Posterior cingulate gyrus (tissue), 11 donors: ENCODE data around the gene ERC1.
A peak's percentile ranks its signal among the peaks of the same experiment; 100 is the strongest.

Source experiments
- DNase-seq, 10 donors: peaks; one replicate each; pipeline versions ENCODE4 v3.0.0 to v3.0.0-alpha.2; 2020 to 2021; ENCODE audit warnings: mixed read lengths in 3 of 10
- intact Hi-C: fragments of 100-400 bp; cut with DNase I; formaldehyde crosslinking; loops from one replicate; pipeline ENCODE4 v1.15.1; 2023

The ERC1 gene

DNA sequence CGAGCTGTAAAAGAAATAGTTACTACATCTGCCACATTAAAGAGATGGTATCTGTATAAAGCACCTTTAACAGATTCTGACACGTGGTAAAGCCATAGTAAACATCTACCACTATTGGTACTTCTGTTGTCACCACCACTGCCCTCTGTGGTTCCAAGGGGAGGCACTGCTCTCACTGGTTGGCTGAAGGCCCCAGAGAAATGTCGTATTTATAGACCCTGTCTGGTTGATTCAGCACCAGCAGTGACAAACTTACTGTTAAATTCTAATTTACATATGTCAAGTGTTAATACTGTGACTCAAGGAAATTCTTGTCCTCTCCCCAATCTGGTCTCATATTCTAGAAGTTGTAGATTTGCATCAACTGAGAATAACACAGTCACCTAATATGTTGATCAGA lies 281.1 kb downstream of the ERC1 start:
- intact Hi-C loops = loop anchor here (10.0 kb wide), 1 partner anchor 313 kb away; no protein-coding TSS in a partner anchor
- no peak for DNase-seq

DNA sequence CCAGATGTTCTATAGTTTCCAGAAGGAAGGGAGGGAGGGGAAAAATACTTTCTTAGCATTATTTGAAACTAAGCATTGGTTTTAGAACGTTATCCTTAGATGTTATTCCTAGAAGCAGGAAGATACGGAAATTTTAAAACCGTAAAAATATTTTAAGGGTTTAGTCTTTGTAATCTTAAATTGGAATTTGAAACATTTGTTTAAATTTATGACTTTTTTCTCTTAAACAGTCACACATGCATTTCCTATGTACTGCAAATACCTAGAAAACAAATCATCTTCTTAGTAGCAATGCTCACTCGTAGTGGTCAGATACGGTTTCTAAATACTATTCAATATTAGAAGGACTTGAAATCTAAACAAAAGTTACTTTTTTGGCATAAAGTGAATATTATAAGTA lies 282.0 kb downstream of the ERC1 start:
- intact Hi-C loops = loop anchor here (10.0 kb wide), 1 partner anchor 312 kb away; no protein-coding TSS in a partner anchor
- no peak for DNase-seq

DNA sequence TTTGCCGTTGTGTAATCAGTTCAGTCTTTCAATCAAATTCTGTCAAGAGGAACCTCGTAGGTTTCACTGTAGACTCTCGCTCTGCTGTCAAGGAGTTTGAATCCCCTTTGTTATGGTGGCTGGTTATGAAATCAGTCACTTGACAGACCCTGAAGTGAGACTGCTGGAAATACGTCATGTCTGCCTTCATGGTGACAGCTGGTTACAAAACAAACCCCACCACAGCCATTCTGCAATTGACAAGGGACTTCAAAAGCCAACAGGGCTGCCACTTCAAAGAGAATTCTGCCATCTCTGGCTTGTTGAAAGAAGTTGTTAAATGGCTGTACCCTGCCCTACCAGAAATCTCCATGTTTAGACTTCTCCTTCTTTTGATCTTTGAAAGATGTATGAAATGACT lies 286.9 kb downstream of the ERC1 start:
- intact Hi-C loops = loop anchor here (10.0 kb wide), 1 partner anchor 307 kb away; no protein-coding TSS in a partner anchor
- DNase-seq = no peak

DNA sequence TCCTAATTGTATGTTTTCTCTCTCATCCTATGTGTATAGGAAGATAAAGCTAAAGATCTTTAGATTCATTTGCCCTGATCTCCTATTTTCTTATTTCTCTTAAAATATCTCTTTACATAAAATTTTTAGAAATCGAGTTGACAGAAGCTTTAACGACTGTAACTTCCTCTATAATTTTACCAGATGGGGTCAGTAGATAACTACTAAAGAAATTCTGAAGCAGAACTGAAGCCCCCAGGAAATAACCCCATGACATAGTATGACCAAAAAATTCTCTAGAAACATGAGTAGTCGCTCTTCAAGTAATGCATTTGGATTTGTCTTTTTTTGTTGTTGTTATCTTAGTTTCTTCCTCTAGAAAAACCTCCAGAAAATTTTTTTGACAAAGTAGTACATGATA lies 288.0 kb downstream of the ERC1 start:
- DNase-seq = no peak
- intact Hi-C loops = loop anchor here (10.0 kb wide), 1 partner anchor 306 kb away; no protein-coding TSS in a partner anchor

DNA sequence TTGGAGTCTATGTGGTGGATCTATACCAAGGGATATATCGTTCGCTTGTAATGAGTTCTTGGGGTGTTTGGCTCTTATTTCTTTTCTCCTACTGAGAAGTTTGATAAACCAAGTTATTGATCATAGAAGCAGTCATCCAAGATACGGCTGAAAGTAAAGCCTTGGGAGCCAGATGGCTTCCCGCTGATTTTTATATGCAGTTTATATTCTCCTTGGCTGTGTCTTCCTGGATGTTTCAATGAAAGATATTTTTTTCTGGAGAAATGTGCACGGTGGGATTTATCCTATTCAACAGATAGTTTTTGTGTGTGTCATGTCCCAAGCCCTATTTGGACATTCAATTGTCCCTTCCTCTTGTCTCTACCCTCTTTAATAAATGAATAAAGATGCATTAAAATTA lies 289.0 kb downstream of the ERC1 start:
- DNase-seq = no peak
- intact Hi-C loops = no loop called here

DNA sequence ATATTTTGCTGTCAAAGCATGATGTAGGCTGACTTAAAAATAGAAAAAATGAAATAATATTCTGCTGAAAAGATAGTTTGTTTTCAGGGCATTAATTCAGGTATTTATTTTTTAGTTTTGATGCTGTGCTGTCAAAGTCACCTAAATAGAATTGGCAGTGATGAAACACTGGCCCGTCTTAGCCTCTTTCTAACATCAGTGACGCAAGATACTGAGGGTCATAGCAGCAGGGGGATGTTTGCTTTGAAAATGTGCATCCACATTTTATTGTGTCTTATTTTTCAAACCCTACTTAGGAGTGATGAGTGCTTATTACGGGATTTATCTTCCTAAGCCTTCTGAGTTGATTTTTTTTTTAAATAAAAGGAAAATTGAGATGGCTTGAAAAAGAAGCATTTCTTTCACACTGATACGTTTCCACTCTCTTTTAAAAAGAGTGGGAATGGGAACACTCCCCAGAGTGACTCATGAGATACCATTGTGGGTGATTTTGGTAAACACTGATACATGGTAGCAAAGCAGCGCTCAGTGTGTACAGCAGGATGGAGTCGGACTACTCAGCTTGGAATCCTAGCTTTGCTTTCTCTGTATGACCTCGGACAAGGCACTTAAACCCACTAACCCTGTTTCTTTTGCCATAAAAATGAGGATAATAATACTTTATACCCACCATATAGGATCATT lies 290.8 kb downstream of the ERC1 start:
- DNase-seq = no peak
- intact Hi-C loops = no loop called here

DNA sequence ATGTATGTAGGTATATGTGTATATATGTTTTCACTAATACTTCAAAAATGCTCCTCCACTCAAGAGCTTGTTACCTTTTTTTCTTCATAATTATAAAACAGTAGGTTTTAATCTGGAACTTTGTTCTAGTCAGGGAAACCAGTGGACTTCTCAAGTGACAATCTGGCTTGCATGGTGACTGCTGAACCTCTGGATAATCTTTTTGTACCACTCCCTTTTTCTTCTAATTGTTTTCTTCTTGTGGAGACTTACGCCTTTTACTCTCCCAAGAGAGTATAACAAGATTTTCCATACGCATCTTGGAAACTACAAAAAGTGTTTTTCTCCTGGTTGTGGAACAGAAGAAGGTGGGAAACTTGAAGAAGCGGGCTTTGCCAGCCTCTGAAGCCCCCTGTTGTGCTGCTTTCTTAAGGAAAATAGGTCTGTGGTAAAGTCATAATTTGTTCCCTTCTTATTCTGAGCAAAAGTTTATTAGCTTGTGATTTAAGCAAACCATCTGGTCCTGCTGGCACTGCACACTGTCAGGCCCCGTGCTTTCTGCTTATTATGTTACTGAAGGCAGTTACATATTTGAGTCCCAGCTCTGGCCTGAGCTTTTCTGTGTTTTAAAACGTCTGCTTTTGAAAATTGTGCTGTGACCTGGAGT lies 291.8 kb downstream of the ERC1 start:
- intact Hi-C loops = no loop called here
- peak in 5 of 10 donors; percentile 14 to 86 (median 27) for DNase-seq

DNA sequence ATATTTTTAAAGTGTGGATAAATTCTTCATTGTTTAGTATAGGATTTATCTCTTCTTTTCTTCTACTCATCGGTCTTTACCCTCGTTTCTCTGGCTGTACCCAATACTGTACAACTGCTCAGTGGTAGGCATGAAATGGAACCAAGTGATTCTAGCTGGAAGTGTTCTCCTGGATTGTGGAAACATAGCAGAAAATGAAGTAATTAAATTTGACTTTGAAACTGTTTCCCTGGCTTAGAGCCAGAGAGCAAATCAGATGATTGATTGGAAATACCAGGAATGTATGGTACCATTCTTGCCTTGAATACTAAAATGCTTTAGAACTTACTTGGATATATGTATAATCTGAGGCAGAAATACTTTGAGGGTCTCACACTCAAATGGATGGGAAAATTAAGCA lies 292.3 kb downstream of the ERC1 start:
- intact Hi-C loops = no loop called here
- DNase-seq = no peak

DNA sequence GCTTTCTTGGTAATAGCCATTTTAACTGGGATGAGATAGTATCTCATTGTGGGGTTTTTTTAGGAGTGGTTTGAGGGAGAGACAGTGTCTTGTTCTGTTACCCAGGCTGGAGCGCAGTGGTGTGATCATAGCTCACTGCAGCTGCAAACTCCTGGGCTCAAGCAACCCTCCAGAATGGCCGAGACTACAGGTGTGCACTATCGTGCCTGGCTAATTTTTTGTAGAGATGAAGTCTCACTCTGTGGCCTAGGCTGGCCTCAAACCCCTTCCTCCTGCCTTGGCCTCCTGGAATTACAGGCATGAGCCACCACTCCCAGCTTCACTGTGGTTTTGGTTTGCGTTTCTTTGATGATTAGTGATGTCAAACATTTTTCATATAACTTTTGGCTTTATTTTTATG lies 293.6 kb downstream of the ERC1 start:
- intact Hi-C loops = no loop called here
- no peak for DNase-seq

DNA sequence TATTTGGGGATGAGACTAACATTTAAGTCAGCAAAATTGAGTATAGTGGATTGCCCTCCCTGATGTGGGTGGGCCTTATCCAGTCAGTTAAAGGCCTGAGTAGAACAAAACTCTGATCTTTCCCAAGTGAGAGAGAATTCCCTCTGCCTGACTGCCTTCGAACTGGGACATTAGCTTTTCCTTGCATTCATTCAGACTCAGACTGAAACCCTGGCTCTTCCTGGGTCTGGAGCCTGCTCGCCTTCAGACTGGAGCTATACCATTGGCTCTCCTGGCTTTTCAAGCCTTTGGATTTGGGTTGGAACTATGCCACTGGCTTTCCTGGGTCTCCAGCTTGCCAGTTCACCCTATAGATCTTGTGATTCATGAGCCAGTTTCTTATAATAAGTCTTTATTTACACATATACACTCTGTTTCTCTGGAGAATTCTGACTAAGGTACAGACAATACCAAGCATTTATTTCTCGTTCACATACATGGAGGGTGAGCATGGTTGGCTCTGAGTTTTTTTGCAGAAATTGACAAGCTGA lies 296.5 kb downstream of the ERC1 start:
- DNase-seq = no peak
- intact Hi-C loops = no loop called here

DNA sequence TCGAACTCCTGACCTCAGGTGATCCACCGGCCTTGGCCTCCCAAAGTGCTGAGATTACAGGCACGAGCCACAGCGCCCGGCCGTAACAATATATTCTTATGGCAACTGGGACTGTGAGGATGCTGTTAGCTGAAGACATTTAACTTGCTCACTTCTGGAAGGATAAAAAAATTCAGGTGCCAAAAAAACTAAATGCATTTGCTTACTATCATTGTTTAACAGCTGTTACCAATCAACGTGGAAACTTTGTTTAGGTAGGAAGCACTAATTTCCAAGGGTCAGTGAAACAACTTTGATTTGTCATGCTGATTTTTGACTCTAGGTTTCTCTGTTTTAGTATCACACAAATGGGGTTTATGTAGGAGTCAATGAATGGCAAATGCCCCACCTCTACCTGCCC lies 297.3 kb downstream of the ERC1 start:
- no peak for DNase-seq
- intact Hi-C loops = no loop called here

DNA sequence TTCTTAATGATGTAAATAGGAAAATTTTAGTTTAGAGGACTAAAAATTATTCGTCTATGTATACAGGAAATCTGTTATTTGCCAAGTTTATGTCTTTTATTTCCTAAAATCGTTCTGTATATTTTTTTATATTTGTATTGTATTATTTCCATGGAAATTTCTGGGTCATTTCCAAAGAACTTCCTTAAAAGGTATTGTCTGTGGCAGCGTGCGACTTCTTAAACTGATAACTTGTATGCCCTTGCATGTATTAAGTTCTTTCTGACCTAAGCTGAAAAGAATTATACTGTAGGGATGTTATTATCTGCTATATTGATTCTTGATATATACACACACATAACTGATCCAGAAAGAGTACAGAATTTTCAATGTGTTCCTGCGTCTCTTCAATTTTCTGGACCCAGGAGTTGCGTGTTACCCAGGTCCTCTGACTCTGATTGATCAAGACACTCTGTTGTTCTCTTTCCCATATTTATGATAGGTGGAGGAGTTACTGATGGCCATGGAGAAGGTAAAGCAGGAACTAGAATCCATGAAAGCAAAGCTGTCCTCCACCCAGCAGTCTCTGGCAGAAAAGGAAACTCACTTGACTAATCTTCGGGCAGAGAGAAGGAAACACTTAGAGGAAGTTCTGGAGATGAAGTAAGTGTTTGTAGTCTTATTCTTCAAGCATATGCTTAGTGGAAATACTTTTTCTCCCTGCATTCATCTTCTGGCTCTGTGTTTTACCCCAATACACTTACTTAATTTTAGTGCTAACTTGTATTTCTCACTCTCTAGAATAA lies 298.5 kb downstream of the ERC1 start:
- intact Hi-C loops = no loop called here
- no peak for DNase-seq

DNA sequence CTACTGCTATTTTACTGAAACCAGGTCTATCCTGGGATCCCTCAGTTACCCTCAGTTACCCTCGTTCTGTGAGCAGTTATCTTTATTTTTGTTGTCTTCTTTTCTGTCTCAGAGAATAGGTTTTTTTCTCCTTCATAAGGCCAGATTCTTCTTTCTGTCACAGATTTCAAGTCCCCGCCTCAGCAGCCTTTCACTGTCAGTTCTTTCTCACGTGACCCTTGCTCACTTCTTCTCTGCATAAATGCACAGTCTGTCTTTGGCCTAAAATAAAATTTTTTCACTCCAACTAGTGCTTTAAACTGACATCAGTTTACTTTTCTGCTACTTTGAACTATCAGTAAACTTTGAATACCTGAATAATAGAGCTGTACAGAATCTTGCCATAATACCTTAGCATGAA lies 299.7 kb downstream of the ERC1 start:
- no peak for DNase-seq
- intact Hi-C loops = no loop called here

DNA sequence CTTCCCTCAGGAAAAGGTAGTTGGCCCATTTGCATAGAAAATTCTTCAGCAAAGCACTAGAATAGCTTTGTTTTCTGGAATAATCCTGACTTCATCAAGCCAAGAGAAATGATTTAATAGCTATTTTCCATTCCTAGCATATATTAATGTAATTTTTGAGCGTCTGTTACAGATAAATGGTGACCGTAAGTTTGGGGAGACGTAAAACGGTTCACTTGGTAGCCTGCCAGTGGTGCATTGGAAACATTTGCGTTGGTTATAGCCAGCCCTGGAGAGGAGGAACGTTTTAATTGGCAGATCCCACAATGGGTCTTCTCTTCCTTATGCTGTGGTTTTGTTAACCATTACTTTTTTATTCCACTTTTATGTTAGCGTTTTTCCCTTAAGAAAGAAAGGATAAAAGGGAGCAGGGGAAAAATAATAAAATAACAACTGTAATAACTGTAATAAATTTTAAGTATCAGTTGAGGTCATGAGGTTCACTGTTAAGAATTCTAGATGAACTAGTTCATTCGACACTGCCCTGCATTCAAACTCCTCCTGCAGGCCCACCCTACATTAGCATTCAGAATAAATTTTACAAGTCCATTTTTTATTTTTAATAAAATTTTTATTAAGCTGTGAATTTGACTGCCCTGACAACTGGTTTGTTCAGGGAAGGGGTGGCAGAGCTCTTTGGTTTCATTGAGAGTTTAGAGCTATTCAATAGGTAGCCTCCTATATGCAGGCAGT lies 300.7 kb downstream of the ERC1 start:
- DNase-seq = no peak
- intact Hi-C loops = no loop called here

DNA sequence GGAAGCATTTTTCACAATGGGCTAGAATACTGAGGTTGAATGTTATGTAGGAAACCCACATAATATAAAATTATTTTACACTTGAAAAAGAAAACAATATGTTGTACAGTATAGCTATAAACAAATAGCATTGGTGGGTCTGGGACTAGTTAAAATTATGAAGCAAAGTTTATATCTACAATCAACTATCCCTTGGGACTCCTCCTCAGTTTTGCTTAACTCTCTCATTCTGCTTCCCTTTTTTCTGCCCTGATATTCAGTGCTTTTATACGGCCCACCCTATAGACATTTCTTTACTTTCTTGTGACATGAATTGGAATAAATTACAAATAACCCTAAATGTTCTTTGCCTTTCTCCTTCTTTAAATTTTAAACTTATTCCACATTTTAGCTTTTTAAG lies 302.9 kb downstream of the ERC1 start:
- no peak for DNase-seq
- intact Hi-C loops = no loop called here

DNA sequence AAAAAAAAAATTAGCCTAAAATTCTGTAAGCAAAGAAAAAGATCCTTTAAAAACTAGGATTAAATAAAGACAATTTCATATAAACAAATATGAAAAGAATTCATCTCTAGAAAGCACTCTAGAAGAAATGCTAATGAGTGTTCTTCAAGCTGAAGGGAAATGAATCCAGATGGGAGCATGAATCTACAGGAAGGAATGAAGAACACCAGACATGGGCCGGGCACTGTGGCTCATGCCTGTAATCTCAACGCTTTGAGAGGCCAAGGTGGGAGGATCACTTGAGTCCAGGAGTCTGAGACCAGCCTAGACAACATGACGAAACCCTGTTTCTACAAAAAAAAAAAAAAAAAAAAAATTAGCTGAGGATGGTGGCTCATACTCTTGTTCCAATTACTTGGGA lies 306.2 kb downstream of the ERC1 start:
- intact Hi-C loops = no loop called here
- DNase-seq = no peak

DNA sequence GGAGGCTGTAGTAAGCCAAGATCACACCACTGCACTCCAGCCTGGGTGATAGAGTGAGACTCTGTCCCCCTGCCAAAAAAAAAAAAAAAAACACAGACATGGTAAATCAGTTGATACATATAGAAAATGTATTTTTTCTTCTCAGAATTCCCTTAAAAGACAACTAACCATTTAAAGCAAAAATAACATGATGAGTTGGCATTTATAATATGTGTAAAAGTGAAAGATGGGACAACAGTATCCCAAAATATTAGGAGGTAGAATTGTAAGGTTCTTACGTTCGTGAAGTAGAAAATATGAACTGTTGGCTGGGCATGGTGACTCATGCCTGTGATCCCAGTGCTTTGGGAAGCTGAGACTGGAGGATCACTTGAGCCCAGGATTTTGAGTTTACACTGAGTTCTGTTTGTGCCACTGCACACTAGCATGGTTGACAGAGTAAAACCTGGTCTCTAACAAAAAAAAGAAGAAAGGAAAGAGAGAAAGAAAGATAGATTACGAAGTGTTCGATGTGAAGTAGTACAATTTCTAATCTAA lies 306.7 kb downstream of the ERC1 start:
- intact Hi-C loops = no loop called here
- DNase-seq = no peak

DNA sequence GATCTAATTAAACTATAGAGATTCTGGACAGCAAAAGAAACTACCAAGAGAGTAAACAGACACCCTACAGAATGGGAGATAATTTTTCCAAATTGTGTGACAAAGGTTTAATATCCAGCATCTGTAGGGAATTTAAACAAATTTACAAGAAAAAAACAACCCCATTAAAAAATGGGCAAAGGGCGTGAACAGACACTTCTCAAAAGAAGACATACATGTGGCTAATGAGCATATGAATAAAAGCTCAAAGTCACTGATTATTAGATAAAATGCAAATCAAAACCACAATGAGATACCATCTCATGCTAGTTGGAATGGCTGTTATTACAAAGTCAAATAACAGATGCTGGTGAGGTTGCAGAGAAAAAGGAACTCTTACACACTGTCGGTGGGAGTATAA lies 309.4 kb downstream of the ERC1 start:
- intact Hi-C loops = no loop called here

DNA sequence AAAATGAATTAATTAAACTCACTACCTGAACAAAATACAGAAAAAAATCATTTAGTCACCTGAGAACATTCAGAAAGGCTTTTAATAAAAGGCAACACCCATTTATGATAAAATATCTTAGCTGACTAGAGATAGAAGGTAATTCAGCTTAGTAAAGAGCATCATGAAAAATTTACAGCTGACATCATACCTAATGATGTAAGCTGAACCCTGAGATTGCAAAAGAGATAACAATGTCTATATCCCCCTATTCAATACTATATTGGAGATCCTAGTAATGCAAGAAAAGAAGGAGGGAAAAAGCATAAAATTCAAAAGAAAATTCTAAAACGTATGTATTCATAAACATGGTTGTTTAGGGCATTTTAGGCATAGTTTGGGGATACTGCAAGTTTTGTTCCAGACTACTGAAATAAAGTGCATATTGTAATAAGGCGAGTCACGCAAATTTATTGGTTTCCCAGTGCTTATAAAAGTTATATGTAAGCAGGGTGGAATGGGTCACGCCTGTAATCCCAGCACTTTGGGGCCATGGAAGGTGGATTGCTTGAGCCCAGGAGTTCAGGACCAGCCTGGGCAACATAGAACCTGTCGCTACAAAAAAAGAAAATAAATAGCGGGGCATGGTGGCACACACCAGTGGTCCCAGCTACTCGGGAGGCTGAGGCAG lies 311.3 kb downstream of the ERC1 start:
- intact Hi-C loops = no loop called here
- no peak for DNase-seq

More for the DNA sequence above, 309.4 kb downstream of the ERC1 start:
- no peak for DNase-seq

DNA sequence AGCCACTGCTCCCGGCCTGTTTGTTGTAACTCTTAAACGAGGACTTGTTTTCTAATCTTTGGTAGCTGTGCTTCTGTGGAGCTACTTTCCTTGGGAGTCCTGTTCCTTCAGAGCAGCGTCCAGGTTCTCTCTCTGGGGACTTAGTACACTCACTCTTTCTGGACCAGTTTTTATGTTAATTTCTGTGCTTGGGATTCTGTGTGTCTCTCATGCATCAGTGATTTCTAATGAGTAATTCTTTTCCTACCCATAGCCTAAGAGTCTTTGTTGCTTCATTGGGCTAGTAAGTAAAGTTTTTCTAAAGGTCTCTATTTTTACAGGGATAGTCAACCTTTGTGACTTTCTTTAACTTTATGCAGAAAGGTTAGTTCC lies 314.0 kb downstream of the ERC1 start:
- no peak for DNase-seq
- intact Hi-C loops = no loop called here
